DMS 273 (cell line): ENCODE data around the gene B3GALNT2.

ENCODE experiments used
- DNase-seq: peaks from one replicate; lab custom pipeline; 2025; ENCODE audit not compliant: unreplicated experiment; lab: John Stamatoyannopoulos, UW

B3GALNT2 gene

DNA sequence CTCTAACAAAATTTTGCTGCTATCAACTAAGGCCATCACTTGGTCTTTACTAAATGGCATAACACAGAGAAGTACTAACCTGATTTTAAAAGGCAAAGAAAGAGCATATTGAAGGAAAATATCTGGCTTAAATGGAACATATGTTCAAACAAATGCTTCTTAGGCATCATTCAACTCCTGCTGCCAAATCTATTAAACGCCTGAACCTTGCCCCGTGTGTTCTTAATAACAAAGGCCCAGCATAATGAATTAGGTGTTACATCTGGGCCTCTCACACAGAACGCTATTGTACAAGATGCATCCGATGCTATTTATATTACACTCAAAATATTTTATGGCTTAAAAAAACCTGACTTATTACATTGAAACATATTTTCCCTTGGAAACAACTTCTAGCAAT lies 48.4 kb downstream of the B3GALNT2 start:
- peak; percentile 73 for DNase-seq

- DNase-seq: no peak
These were observed 49.2 kb downstream of the B3GALNT2 start for GRCh38 chr1:235455097-235455496.

DNA sequence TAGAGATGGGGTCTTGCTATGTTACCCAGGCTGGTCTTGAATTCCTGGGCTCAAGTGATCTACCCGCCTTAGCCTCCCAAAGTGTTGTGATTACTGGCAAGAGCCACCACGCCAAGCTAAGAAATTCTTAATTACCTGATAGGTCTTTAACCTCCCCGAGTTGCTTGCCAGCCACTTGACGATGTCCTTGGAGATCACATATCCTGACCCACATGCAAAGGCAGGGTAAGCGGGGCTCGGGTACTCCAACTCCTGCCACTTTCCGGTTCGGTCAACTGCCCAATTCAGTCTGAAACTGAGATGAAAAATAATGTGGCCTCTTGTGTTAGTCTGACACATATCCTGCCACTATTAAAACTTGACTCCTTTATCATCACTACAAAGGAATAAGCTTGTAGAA lies 50.2 kb downstream of the B3GALNT2 start:
- DNase-seq: no peak

DNA sequence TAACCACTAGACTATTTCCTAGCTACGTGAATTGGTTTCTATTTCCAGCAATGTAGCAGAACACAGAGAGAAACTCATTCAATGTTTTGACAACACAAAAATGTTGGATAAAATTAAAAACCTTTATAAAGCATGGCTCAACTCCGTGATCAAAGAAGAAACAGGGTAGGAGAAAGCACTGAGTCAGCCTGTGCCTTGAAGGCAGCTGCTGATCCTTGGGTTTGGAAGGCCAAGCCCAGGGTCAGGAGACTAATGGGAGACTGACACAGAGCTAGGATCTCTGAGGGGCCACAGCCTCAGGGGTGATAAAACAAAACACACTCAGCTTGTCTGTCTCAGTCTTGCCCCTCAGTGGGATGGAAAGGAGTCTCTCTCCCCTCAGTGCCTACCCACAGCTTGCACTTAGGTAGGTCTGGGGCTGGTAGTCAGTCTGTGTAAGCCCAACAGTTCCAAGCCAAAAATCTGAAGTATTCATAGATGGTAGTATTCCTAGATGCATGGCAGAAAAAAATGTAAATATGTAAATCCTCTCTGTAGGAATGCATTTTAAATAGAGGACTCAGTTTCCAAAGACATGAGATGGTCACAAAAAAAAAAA lies 53.3 kb downstream of the B3GALNT2 start:
- DNase-seq: no peak

GRCh38 chr1:235450433-235450832 lies 53.8 kb downstream of the B3GALNT2 start:
- no peak for DNase-seq

DNA sequence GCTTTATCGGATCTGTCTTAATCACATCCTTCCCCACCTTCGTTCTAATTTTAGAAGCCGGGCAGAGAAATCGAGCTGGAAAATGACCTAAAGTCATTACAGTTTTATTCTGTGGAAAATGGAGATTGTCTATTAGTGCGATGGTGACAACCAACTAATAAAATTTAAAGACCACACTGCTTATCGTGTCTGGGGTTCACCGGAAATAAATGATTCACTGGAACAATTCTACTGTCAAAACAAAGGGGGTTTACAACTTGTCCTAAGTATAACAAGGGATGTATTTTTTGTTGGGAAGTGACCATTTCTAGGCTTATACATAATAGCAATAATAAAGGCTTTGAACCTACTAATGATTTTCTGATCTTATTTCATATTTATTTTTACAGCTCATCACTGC lies 55.6 kb downstream of the B3GALNT2 start:
- DNase-seq: no peak

DNA sequence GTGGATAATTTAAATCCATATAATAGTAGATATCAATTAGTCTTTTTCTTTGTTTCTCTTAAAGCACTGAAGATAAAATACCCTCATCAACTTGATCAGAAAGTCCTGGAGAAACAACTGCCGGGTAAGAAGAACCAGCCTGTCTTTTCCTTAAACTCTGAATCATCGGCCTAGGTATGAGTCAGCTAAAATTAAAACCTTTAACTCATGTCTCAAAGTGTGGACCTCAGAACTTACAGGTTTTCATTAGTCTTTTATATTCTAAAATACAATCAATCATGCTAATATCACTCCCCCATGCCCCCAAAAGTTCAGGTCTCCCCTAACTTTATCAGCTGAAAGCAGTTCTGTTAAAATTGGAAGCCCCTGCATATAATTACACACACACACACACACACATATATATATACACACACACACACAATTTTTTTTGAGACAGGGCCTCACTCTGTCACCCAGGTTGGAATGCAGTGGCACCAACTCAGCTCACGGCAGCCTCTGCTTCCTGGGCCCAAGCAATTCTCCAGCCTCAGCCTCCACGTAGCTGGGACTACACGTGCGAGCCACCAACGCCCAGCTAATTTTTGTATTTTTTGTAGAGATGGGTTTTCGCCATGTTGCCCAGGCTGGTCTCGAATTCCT lies 61.3 kb downstream of the B3GALNT2 start:
- no peak for DNase-seq

DNA sequence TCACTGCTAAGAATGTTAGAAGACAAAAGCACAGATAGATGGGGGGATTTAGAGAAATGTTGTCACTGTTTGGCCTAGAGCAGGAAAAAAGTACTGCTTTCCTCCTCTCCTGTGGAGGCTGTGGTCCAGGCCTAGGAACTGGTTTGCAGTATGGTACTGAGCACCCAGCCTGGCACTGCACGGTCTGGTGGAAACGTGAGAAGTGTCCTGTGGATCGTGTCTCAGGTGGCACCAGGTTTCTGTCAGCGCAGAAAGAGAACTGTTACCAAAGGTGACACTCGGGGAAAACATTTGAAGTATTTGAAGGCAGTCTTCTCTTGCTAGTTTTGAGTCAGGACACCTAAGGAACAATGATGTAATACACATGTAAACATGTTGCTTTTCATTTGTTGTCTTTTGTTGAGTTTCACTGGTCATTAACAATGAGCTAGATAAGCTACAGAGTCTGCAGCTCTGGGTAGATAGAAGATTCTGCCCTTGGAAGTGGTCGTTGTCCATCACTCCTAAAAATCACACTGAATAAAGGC lies 63.0 kb downstream of the B3GALNT2 start:
- no peak for DNase-seq

GRCh38 chr1:235434001-235434400 lies 70.3 kb downstream of the B3GALNT2 start:
- no peak for DNase-seq

GRCh38 chr1:235430991-235431390 lies 73.3 kb downstream of the B3GALNT2 start:
- no peak for DNase-seq

GRCh38 chr1:235429143-235429542 lies 75.1 kb downstream of the B3GALNT2 start:
- no peak for DNase-seq

DNA sequence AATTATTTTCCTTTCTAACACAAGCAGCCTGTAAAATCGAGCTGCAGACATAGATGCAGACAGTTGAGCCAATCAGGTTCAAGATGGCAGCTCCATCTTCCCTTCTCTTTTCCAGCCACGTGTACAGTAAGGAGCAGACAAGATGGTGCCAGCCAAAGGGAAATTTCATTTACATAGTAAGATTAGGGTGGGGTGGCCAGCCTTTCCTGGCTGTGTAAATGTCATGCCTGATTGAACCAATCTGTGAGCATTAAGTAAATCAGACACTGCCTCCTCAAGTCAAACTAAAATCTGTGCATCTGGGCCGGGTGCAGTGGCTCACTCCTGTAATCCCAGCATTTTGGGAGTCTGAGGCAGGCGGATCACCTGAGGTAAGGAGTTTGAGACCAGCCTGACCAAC lies 76.8 kb downstream of the B3GALNT2 start:
- DNase-seq: peak; percentile 31

DNA sequence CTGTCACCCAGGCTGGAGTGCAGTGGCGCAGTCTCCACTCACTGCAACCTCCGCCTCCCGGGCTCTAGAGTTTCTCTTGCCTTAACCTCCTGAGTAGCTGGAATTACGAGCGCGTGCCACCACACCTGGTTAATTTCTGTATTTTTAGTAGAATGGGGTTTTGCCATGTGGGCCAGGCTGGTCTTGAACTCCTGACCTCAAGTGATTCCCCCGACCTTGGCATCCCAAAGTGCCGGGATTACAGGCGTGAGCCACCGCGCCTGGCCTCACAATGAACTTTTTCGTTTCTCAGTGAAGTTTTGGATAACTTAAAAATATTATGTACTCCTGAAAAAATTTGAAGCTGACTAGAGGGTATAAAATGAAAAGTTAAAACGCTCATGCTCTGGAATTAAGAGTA lies 77.6 kb downstream of the B3GALNT2 start:
- no peak for DNase-seq

GRCh38 chr1:235426143-235426542 lies 78.1 kb downstream of the B3GALNT2 start:
- DNase-seq: no peak

DNA sequence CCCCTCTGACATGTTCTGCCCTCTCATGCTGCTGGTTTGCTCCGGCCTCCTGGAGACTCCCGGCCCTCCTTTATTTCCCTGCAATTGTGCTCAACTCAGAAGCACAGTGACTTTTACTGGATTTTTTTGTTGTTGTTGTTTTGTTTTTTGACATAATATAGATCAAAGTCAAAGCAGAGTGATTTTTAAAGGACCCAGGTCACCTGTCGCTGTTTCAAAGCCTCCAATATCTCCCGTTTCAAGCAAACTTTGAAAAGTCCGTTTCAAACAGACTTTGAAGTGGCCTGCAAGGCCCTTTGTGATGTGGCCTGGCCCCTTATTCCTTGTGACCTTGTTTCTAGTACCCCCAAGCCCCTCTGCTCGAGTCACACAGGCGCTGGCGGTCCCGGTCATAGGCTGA lies 78.9 kb downstream of the B3GALNT2 start:
- no peak for DNase-seq

DNA sequence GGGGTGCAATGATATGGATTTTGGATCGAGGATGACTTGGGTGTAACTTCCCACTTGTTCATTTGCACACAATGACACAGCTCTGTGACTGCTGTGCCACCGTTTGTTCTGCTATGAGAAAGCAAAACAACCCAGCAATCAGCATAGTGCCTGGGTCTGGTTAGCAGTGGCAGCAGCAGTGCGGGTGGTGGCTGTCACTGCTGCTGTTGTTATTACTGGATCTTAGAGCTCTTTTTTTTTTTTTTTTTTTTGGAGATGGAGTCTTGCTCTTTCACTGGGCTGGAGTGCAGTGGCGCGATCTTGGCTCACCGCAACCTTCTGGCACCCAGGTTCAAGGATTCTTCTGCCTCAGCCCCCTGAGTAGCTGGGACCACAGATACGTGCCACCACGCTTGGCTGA lies 80.2 kb downstream of the B3GALNT2 start:
- DNase-seq: no peak

GRCh38 chr1:235423214-235423652 lies 81.0 kb downstream of the B3GALNT2 start:
- no peak for DNase-seq

DNA sequence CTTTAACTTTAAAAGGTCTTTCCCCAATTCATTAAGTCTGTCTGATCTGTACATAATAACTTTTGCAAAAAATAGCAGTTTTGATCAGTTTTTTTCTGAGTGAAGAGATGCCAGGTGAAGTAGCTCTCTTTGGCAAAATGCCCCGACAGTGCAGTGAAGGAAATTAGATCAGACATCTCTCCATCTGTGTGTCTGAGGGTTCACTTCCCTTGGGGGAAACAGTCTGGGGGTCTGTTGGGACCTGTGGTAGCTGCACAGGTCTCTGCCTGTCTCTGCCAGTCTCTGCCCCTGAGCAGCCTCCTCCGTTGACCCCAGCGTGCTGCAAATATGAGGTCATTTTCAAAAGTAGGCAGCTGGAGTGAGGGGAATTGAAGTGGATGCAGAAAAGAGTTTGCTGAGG lies 82.5 kb downstream of the B3GALNT2 start:
- peak; percentile 74 for DNase-seq

DNA sequence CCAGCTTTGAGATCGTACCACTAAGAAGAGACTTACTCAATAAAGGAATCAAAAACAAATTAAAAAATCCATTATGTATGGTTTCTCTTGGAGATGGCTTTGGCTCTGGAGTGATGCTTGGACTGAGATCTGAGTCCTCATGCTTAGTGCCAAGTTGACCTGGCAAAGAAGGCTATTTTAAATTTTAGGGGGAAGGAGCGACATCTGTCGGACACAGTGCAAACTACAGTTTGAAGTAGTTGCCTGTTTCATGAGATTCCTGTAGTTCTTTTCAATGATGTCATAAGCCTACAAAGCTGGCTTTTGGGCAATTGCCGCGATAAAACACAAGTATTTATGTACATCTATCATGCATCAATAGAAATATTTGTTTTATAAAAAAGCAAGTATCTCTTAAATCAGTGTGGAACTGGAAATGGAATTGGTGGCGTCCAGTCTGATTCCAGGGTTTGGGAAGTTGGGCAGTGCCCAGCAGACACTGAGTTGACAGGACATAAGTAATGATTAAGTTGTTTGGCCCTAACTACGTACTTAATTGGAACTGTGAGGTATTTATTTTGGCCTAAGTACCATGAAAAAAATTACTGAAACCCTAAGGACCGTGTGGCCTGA lies 87.1 kb downstream of the B3GALNT2 start:
- DNase-seq: peak; percentile 81

DNA sequence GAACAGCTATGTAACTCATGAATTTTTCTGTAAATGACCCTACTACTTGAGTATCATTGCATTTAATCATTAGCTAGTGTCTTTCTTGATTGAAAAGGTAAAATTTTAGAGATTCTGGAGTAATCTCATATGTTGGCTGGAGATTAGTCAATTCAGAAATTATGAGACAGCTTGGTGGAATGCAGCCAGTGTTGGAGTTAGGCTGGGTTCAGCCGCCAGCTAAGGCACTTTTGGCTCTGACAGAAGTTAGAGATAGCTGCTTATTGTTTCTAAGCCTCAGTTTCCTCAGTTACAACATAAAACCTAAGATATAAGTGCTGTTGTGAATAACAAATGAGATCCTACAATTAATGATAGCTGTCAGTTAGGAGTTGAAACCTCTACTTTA lies 87.6 kb downstream of the B3GALNT2 start:
- DNase-seq: peak; percentile 53

DNA sequence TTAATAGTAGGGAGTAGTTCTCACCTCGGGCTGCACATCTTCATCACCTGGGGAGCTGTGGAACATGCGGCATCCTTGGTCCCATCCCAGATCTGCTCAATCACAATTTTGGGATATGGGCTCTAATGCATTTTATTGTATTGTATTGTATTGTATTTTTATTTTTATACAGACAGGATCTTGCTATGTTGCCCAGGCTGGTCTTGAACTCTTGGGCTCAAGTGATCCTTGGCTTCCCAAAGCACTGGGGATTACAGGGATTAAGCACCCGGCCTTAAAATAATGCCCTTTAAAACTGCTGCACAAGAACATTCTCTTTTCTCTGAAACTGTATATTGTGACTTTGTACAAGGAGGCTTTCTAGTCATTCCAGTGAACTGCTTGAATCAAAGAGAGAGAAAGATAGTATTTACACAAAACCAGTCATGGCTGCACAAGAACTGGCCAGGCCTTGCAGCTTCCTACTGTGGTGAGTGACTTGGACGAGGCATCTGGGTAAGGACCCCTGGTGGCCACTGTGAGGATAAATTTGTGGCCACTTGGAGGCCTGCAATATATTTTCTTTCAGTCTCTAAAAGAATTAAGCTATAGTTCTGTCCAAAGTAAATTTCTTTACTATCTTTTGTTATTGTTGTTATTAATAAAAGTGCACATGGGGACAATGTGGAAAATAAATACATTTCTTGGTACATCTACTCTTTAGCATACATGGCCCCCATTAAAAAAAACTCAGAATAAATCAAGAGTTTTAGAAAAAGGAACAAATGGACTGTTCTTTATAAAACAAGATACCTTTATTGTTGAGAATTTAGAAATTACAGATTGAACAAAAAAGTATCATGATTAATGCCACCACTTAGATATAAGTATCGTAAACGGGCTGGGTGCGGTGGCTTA lies 89.0 kb downstream of the B3GALNT2 start:
- DNase-seq: peak; percentile 86
